Tibial artery (tissue), 4 donors: ENCODE results near the gene TSPAN7.

Experiments used
- DNase-seq, 2 donors: peaks; one replicate each; pipeline ENCODE4 v3.0.0-alpha.2; 2019
- H3K27ac ChIP-seq, 2 donors: fragments of 200-600 bp; sonication (generic) in 1 of 2; 1 replicate in 1 of 2; 2 replicates in 1 of 2; pipeline ENCODE4 v1.5.1; 2018 to 2019; ENCODE audit warnings: mild to moderate bottlenecking in 1 of 2
- H3K27me3 ChIP-seq, 2 donors: fragments of 200-600 bp; sonication (generic) in 1 of 2; one replicate each; pipeline versions ENCODE4 v1.5.1 to v1.6.0; 2016 to 2019
- H3K36me3 ChIP-seq, 3 donors: fragments of 200-600 bp; sonication (generic) in 2 of 3; one replicate each; pipeline ENCODE4 v1.5.1; 2016 to 2019; ENCODE audit warnings: mild to moderate bottlenecking in 2 of 3
- H3K4me1 ChIP-seq, 4 donors: fragments of 200-600 bp; sonication (generic) in 2 of 4; 1 replicate in 3 of 4; 2 replicates in 1 of 4; pipeline ENCODE4 v1.5.1; 2016 to 2019
- H3K4me3 ChIP-seq, 2 donors: fragments of 200-600 bp; sonication (generic) in 1 of 2; 1 replicate in 1 of 2; 2 replicates in 1 of 2; pipeline ENCODE4 v1.5.1; 2018 to 2019; ENCODE audit warnings: mild to moderate bottlenecking in 2 of 2
- H3K9me3 ChIP-seq, 3 donors: fragments of 200-600 bp; sonication (generic) in 1 of 3; one replicate each; pipeline ENCODE4 v1.5.1; 2016 to 2019
- intact Hi-C: fragments of 100-400 bp; cut with DNase I; formaldehyde crosslinking; loops from one replicate; pipeline ENCODE4 v1.15.0; 2023; ENCODE audit warnings: low total_unique reads
- TF ChIP-seq, protein P1 (sequence below), 2 experiments: fragments of 200-600 bp in 1 of 2; fragments of 450-650 bp in 1 of 2; IDR thresholded peaks; one replicate each; pipeline ENCODE4 v1.5.1; 2017 to 2019; ENCODE audit warnings: antibody characterized with exemption in 2 of 2, mild to moderate bottlenecking in 1 of 2, moderate library complexity in 1 of 2

TSPAN7 gene

DNA sequence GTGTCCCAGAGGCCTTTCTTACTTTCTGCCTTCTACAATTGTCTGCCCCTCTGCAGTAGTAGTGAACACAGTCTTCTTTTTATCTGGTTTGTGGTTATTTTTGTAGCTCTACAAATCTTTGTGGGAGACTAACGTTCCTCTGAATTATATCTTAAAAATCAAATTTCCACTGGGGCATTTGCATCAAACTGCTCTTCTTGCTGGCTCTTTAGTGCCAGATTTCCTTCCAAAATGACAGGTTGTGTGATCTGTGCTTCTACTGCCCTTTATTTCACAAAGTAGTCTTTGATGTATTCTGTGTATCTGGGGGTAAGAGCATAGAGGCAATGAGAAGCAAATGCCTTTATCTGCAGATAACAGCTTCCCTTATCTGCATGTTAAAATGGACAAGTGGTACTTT is 34.5 kb downstream of the TSPAN7 start:
- H3K4me1 ChIP-seq: no peaks in the 10 kb centered on the region
- no peak overlapping the region for H3K4me3 ChIP-seq
- TF ChIP-seq, protein P1, sequence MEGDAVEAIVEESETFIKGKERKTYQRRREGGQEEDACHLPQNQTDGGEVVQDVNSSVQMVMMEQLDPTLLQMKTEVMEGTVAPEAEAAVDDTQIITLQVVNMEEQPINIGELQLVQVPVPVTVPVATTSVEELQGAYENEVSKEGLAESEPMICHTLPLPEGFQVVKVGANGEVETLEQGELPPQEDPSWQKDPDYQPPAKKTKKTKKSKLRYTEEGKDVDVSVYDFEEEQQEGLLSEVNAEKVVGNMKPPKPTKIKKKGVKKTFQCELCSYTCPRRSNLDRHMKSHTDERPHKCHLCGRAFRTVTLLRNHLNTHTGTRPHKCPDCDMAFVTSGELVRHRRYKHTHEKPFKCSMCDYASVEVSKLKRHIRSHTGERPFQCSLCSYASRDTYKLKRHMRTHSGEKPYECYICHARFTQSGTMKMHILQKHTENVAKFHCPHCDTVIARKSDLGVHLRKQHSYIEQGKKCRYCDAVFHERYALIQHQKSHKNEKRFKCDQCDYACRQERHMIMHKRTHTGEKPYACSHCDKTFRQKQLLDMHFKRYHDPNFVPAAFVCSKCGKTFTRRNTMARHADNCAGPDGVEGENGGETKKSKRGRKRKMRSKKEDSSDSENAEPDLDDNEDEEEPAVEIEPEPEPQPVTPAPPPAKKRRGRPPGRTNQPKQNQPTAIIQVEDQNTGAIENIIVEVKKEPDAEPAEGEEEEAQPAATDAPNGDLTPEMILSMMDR (IDR thresholded peaks at IDR 0.05): no peak
- no peak for DNase-seq
- intact Hi-C loops: no loop called here
- H3K27me3 ChIP-seq: no peaks in the 10 kb centered on the region
- H3K27ac ChIP-seq: no peak overlapping the region
- no peaks in the 10 kb centered on the region for H3K36me3 ChIP-seq
- H3K9me3 ChIP-seq: peaks cover 0 to 7% (median 0%) of the 10 kb centered on the region in 3 donors

DNA sequence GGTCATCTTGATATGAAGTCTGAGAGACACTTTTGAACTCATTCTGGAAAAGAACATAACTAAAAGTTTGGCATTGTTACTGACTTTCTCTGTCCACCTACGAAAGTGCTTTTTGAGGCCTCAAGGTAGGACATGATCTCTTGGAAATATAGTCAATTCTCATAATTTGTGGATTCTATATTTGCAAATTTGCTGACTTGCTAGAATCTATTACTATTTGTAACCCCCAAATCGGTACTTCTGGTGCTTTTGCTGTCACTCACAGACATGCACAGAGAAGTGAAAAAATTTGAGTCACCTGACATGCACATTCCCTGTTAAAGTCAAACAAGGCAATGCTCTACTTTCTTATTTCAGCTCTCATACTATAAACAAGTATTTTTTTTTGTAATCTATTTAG is 35.6 kb downstream of the TSPAN7 start:
- intact Hi-C loops: no loop called here
- no peak overlapping the region for H3K4me3 ChIP-seq
- H3K27ac ChIP-seq: no peak overlapping the region
- H3K27me3 ChIP-seq: no peaks in the 10 kb centered on the region
- no peaks in the 10 kb centered on the region for H3K4me1 ChIP-seq
- DNase-seq: no peak
- TF ChIP-seq, protein P1 (IDR thresholded peaks at IDR 0.05): no peak
- no peaks in the 10 kb centered on the region for H3K36me3 ChIP-seq
- H3K9me3 ChIP-seq: peaks cover 0 to 5% (median 0%) of the 10 kb centered on the region in 3 donors

- Histone ChIP-seq H3K27me3 (no peaks in the 10 kb centered on the region), H3K9me3 (no peaks in the 10 kb centered on the region), H3K4me3 (no peak overlapping the region), H3K4me1 (no peaks in the 10 kb centered on the region), H3K27ac (no peak overlapping the region), H3K36me3 (no peaks in the 10 kb centered on the region)
- intact Hi-C loops: no loop called here
- DNase-seq: no peak
- TF ChIP-seq, protein P1 (IDR thresholded peaks at IDR 0.05): no peak
Observed at GRCh38 chrX:38599796-38600755, 38.7 kb downstream of the TSPAN7 start.

DNA sequence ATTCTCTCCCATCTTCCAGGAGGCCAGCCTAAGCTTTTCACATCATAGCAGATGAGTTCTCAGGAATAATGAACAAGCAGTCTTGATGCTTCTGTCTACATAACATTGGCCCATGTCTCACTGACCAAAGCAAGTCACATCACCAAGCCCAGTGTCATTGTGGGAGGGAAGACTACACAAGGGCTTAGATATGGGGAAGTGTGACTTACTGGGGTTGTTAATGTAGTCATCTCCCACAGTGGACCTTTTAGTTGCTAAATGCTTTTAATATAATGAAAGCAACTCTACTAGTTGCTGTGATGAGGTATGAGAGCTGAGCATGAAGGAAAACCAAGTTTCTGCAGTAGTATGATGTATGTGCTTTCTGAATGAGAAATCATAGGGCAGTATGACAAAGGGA is 40.5 kb downstream of the TSPAN7 start:
- DNase-seq: no peak
- Histone ChIP-seq H3K27me3 (no peaks in the 10 kb centered on the region), H3K9me3 (no peaks in the 10 kb centered on the region), H3K4me1 (no peaks in the 10 kb centered on the region), H3K36me3 (no peaks in the 10 kb centered on the region), H3K27ac (no peak overlapping the region), H3K4me3 (no peak overlapping the region)
- intact Hi-C loops: no loop called here
- TF ChIP-seq, protein P1 (IDR thresholded peaks at IDR 0.05): no peak

DNA sequence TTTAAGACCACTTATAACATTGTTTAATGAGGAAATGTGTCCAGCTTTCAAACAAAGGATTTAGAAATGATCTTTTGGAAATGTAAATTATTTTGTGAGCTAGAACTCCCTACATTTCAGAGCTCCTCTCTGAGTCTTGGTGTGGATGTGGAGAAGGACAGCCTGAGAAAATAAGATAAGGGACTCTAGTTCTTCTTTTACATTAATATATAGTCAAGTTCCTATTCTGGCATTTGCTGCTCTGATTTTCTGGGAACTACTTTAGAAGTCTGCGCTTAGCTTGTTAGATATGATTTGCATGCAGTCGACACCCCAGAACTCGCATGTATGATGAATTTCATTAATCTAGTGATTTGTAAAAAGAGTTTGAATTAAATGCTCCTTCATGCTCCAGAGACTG is 45.5 kb downstream of the TSPAN7 start:
- Histone ChIP-seq H3K27me3 (no peaks in the 10 kb centered on the region), H3K36me3 (no peaks in the 10 kb centered on the region), H3K27ac (no peak overlapping the region), H3K4me1 (no peaks in the 10 kb centered on the region), H3K4me3 (no peak overlapping the region), H3K9me3 (no peaks in the 10 kb centered on the region)
- intact Hi-C loops: no loop called here
- no peak for DNase-seq
- TF ChIP-seq, protein P1 (IDR thresholded peaks at IDR 0.05): no peak
